SK-N-SH treated with all-trans-retinoic acid at 6 μM for 48 hours (cell line): ENCODE measurements around the gene GASK1B.

ENCODE experiments used
- CSDC2 ChIP-seq: fragments of 250-450 bp; sonication (Bioruptor Pico); IDR thresholded peaks from 2 replicates; pipeline ENCODE4 v1.5.0; 2020; ENCODE audit warnings: mild to moderate bottlenecking, moderate library complexity
- OSR1 ChIP-seq: fragments of 250-450 bp; sonication (Bioruptor Pico); IDR thresholded peaks from 2 replicates; pipeline ENCODE4 v1.8.0; 2022; ENCODE audit warnings: moderate library complexity, mild to moderate bottlenecking, inconsistent platforms
- SNAI2 ChIP-seq: fragments of 250-450 bp; sonication (Bioruptor Pico); IDR thresholded peaks from 2 replicates; pipeline ENCODE4 v1.5.0; 2020; ENCODE audit warnings: mild to moderate bottlenecking, moderate library complexity
- TCF4 ChIP-seq: fragments of 250-450 bp; sonication (Bioruptor Pico); IDR thresholded peaks from 2 replicates; pipeline ENCODE4 v1.8.0; 2021; ENCODE audit warnings: mild to moderate bottlenecking, moderate library complexity, borderline replicate concordance
- TSHZ2 ChIP-seq: fragments of 250-450 bp; sonication (Bioruptor Pico); IDR thresholded peaks from 2 replicates; pipeline ENCODE4 v1.5.0; 2020; ENCODE audit warnings: mild to moderate bottlenecking, moderate library complexity

GRCh38 chr4:158202481-158202880 is 29.7 kb upstream of the GASK1B start:
- TF ChIP-seq TSHZ2 (no peak), CSDC2 (CRISPR knock-in tag) (no peak), TCF4 (no peak), OSR1 (CRISPR knock-in tag) (no peak), SNAI2 (no peak)
